Measurements from ENCODE around the gene UQCRQ.

The UQCRQ gene

GRCh38 chr5:132866342-132867045, at the start of gene UQCRQ, which contains the start of gene GDF9:
Gene UQCRQ (plus strand): TSS chr5:132866642. CDS start chr5:132866882, 240 bp downstream.
Gene GDF9 (minus strand): TSS chr5:132866469. CDS start chr5:132864533, 1,936 bp downstream.
- H3K4me3 ChIP-seq: peak within 1 kb of the TSS; percentile 66 to 70
- intact Hi-C loops (cut with DNase I; ENCODE audit: low total_unique reads): no loop called here
- peak; percentile 95 to 97 for DNase-seq
- H3K27me3 ChIP-seq: no peaks in the 10 kb centered on the region
- TF ChIP-seq CTCF (IDR thresholded peaks at IDR 0.05): no peak
- no peaks in the 10 kb centered on the region for H3K9me3 ChIP-seq
- H3K36me3 ChIP-seq: peaks cover 5 to 30% (median 24%) of the 10 kb centered on the region in 3 donors
- peak within 1 kb of the TSS; percentile 90 to 95 for H3K27ac ChIP-seq
- peaks cover 0 to 18% (median 12%) of the 10 kb centered on the region in 4 donors for H3K4me1 ChIP-seq

GRCh38 chr5:132817011-132817410, 49.4 kb upstream of the UQCRQ start:
- Histone ChIP-seq H3K9me3 (no peaks in the 10 kb centered on the region), H3K4me1 (peaks cover 0 to 29% (median 20%) of the 10 kb centered on the region in 4 donors), H3K36me3 (no peaks in the 10 kb centered on the region), H3K27ac (no peak overlapping the region), H3K27me3 (peaks cover 0 to 23% of the 10 kb centered on the region in 2 donors), H3K4me3 (no peak overlapping the region)
- intact Hi-C loops (cut with DNase I; ENCODE audit: low total_unique reads): loop anchor here (5.0 to 10.0 kb wide), 2 partner anchors 65 to 162 kb away; partner anchors contain the start of gene IL13
- no peak for DNase-seq
- no peak for TF ChIP-seq CTCF (IDR thresholded peaks at IDR 0.05)

GRCh38 chr5:132819468-132819867, 47.0 kb upstream of the UQCRQ start:
- no peak overlapping the region for H3K27ac ChIP-seq
- no peak overlapping the region for H3K4me3 ChIP-seq
- peaks cover 0 to 5% (median 0%) of the 10 kb centered on the region in 3 donors for H3K36me3 ChIP-seq
- DNase-seq: no peak
- TF ChIP-seq CTCF (IDR thresholded peaks at IDR 0.05): no peak
- H3K27me3 ChIP-seq: no peaks in the 10 kb centered on the region
- intact Hi-C loops (cut with DNase I; ENCODE audit: low total_unique reads): loop anchor here (5.0 to 10.0 kb wide), 2 partner anchors 67 to 165 kb away; partner anchors contain the start of gene IL13
- H3K4me1 ChIP-seq: peaks cover 0 to 23% (median 12%) of the 10 kb centered on the region in 4 donors
- no peaks in the 10 kb centered on the region for H3K9me3 ChIP-seq

- Histone ChIP-seq H3K27me3 (no peaks in the 10 kb centered on the region), H3K27ac (no peak overlapping the region), H3K36me3 (peaks cover 0 to 8% (median 0%) of the 10 kb centered on the region in 3 donors), H3K9me3 (no peaks in the 10 kb centered on the region), H3K4me3 (no peak overlapping the region), H3K4me1 (peaks cover 0 to 22% (median 13%) of the 10 kb centered on the region in 4 donors)
- peak; percentile 86 to 93 for TF ChIP-seq CTCF (IDR thresholded peaks at IDR 0.05)
- intact Hi-C loops (cut with DNase I; ENCODE audit: low total_unique reads): no loop called here
- peak; percentile 92 to 94 for DNase-seq
Measured at GRCh38 chr5:132820162-132820754, 46.2 kb upstream of the UQCRQ start.

GRCh38 chr5:132821350-132821749, 45.1 kb upstream of the UQCRQ start:
- Histone ChIP-seq H3K36me3 (peaks cover 0 to 14% (median 0%) of the 10 kb centered on the region in 3 donors), H3K27me3 (peaks cover 0 to 4% of the 10 kb centered on the region in 2 donors), H3K9me3 (no peaks in the 10 kb centered on the region), H3K4me3 (no peak overlapping the region), H3K4me1 (peaks cover 0 to 23% (median 17%) of the 10 kb centered on the region in 4 donors), H3K27ac (no peak overlapping the region)
- no peak for TF ChIP-seq CTCF (IDR thresholded peaks at IDR 0.05)
- intact Hi-C loops (cut with DNase I; ENCODE audit: low total_unique reads): no loop called here
- DNase-seq: no peak

Measured in tibial artery (tissue), 4 donors.